Measurements from ENCODE around the gene GSG1L.

GSG1L gene

DNA sequence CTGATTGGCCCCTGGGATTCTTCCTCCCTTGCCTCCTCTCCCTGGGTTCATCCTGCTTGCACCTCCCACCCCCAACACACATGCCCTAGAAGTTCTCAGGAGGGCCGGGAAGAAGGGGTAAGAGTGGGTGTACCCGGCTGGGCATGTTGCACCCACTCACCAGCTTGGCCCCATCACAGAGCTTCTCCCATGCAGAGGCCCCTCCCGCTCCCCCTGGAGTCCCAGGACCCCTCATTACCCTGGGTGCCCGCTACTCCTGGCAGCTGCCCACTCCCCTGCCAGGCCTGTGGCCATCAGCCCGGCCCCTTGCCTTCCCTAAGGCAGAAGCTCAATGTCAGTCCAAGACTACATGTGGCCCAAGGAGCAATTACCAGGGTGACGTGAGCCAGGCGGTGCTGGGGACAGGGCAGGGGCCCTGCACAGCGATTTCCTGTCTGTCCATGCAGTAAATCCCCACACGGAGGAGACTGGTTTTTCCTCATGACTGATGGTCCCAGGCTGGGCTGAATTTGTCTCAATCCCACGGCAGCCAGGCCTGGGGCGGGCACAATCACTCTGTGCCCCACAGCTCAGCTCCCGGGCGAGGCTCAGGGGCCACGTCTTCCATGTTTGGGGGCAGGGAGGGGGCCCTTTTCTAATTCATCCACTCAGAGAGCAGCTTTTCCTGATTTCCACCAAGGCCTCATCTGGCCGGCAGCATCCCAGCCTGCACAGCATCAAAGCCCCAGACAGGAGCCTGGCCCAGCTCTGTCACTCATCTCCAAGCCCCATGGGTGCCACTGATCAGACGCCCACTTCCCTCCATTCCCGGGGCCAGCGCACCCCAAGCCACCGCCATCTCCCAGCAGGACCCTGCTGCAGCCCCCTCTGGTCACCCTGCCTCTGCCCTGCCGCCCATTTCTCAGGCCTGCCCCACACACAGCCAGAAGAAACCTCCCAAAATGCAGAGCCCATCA lies 278.9 kb downstream of the GSG1L start:
- no peak for FAIRE-seq

DNA sequence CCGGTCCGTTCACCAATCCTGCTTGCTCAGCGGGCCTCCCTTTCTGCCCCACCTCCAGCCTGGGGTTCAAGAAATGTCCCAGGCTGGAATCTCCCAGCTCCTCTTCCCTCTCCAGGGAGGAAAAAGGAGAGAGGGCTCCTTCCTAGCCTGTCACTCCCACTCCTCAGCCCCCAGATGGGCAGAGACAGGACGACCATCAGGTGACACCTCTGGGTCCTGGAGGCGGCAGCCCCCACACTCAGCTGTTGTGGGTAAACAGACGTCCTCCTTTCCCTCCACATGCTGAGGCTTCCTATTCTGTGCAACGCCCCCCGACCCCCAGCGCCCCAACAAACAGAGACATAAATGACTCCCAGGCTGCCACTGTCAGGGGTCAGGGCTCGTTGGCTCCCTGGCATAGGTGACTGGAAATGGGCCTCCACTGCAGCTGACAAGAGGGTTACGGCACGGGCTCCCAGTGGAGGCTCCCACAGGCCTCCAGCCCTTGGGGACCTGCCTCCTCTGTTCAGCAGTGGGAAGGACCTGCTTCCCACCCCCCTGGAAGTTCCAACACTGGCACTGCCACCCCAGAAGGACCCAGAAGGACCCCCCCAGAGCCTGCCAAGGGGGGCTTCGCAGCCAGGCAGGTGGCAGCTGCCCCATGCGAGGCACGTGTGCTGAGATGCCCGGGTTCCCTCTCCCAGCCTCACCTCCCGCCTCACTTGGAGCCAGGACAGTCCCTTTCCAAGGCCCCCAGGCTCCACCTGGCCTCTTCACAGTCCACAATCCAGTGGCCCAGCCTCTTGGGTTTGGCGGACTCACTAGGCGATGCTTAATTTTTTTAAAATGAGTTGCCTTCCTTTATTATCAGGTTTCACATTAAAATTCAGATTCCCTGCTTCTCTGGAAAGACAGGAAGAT lies 281.3 kb downstream of the GSG1L start:
- FAIRE-seq = no peak

- FAIRE-seq = no peak
Observed at GRCh38 chr16:27781195-27781524, 282.4 kb downstream of the GSG1L start.

GRCh38 chr16:27780468-27781194 lies 282.9 kb downstream of the GSG1L start:
- FAIRE-seq = no peak

GRCh38 chr16:27779641-27780164 lies 283.8 kb downstream of the GSG1L start:
- no peak for FAIRE-seq

- FAIRE-seq = no peak
Observed at GRCh38 chr16:27778926-27779570, 284.5 kb downstream of the GSG1L start.

DNA sequence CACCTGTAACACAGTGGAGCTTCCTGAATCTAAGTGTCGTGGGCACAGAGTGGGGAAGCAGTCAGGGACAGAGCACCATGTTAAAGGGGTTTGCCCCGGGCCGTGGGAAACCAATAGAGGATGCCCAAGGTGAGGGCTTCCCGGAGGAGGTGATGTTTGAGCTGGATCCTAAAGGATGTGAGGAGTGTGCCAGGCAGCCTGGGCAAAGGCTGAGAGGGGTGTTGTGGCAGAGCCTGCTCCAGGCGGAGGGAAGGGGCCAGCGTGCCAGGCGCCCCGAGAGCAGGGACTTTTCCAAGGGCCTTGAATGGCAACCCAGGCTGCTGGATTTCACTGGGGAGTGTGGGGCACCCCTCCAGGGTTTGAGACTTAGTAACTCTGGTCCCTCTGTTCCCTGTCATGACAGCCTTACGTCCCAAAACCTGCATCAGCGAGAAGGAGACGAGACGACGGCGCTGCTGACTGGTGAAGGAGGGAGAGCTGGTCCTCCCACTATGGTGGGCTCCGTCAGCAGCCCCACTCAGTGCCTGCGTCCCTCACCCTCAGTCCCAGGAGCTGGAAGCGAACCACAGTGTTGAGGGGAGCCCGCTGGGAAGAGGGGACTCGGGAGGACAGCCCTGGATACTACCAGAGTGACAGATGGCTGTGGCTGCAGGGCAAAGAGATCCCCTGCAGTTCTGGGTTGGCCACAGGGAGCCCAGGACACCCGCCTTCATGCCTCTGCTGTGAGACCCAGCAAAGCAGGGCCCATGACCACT lies 285.2 kb downstream of the GSG1L start:
- FAIRE-seq = no peak

DNA sequence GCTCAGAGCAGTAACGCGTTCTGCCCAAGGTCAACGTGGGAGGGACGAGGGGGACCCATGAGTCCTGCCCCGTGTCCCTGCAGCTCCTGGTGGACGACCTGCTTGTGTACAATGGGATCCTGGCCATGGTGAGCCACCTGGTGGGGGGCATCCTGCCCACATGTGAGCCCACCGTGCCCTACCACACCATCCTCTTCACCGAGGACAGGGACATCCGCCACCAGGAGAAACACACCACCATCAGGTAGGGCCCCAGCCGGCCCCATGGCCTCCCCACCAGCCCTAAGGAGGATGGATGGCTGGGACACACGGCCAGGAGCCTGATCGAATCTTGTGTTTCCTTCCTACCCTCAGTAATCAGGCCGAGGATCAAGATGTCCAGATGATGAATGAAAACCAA lies 286.0 kb downstream of the GSG1L start:
- FAIRE-seq = no peak

- no peak for FAIRE-seq
Observed at GRCh38 chr16:27776556-27777225, 286.8 kb downstream of the GSG1L start.

- FAIRE-seq = no peak
Observed at GRCh38 chr16:27775254-27775653, 288.3 kb downstream of the GSG1L start.

DNA sequence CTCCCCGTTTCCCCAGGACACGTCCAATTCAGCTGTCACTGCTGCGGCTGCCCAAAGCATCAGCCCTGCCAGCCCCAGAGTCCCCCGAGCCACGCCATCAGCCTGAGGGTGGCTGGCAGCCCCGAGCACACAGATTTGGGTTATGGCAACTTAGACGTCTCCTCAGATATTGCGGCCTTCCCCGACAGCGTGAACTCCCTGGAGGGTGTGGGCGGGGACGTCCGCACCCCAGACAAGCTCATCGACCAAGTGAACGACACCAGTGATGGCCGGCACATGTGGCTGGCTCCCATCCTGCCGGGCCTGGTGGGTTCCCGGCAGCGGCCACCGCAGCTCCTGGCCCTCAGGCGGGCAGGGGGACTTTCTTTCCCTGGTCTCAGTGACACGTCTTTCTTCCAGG lies 288.7 kb downstream of the GSG1L start:
- FAIRE-seq = no peak

GRCh38 chr16:27773344-27773743 lies 290.2 kb downstream of the GSG1L start:
- FAIRE-seq = no peak

- no peak for FAIRE-seq
Observed at GRCh38 chr16:27772093-27772825, 291.3 kb downstream of the GSG1L start.

DNA sequence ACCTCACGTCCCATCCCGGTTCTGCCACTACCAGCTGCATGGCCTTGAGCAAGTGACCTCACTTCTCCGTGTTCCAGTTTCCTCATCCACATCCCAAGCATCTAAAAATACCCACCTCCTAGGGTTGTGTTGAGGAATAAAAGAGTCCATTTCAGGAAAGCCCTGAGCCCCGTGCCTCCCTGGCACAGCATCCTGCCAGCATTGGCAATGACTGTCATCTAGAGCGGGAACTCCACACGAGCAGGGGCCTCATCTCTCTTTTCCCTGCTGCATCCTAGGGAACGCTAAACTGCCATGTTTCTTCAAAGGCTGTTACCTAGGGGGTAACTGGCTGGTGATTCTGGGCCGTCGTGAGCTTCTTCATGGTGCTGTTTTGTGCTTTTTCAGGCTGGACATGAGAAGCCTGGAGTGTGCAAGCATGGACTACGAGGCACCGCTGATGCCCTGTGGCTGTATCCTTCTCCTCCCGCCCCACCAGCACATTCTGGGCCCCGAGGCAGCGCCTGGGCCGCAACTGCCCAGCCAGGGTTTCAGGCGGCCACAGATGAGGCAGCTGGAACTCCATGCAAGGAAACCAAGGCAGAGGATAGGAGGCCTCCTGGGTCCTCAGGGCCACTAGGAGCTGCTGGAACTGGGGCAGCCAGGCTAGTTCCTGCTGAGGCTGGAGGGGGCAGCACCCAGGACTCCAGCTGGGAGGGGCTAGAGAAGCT lies 292.2 kb downstream of the GSG1L start:
- no peak for FAIRE-seq

DNA sequence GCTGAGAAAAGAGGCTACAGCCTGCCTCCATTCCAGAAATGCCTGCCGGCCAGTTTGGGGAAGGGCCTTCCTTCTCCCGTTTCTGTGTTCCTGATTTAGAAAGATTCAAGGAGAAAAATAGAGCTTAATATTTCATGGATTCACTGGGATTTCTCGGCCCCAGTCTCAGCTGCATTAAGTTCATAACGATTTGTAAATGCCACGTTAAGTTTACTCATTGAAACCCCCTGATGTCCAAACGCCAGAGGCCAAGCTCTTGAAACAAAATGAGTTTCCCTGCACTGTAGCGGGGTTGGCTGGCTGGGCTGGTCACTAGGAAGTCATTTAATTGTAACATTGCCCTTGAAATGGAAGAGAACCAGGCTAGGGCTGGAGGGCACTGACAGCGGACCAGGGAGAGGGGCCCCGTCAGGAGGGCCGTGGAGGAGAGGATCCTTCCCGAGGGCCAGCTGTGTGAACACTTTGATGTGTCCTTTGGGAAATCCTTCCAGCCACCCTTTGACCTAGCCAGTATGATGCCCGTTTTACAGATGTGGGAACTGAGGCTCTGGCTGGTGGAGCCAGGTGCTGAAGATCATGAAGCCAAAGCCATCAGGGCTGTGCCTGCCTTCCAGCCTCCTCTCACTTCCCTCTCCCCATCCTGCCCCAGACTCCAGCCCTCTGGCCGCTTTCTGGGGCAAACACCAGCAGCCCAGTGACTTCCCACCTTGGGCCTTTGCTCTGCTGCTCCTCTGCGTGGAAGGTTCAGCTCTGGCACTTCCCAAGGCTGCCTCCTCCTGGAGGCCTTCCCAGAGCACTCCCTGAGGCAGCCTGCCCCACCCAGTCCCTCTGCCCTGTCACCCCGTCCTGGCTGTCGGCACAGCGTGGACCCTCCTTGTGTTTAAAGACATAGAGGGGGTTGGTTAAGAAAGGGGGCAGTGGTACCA lies 293.0 kb downstream of the GSG1L start:
- FAIRE-seq = no peak

DNA sequence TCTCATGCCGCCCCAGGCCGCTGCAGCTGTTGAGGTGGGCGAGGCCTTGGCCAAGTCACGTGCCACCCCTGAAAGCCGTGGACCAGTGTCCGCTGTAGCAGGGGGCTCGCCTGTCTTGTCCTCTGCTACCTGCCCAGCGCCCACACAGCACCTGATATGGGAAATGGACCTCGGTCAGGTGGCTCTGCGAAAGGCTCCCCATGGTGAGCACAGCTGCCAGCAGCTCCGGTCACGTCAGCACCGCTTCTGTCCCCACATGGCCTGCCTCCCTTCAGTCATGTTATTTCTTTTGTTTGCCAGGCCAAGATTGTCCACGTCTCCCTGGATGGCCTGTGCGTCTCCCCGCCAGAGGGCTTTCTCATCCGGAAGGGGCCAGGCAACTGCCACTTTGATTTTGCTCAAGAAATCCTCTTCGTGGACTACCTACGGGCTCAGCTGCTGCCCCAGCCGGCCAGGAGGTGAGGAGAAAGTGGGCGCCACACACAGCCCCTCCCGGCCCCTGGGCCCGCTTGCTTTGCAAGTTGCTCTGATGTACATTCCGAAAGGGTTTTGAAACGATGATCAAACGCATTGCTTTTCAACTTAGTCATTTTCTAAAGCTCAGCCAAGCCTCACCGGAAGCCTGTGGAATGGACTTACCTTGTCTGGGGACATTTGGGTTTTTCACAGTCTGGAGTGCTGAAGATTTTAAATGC lies 293.8 kb downstream of the GSG1L start:
- no peak for FAIRE-seq

GRCh38 chr16:27768651-27769272 lies 294.8 kb downstream of the GSG1L start:
- FAIRE-seq = no peak
